ENCODE data around the gene KCNQ1OT1. TPM values are rescaled to one million over a fixed set of nuclear protein-coding genes. Genes with fewer than 3 reads are reported as not detected.

Gene KCNQ1OT1
- total and polyA plus RNA-seq, 4 donors = 0.08 to 5.4 (median 1.2) TPM

DNA sequence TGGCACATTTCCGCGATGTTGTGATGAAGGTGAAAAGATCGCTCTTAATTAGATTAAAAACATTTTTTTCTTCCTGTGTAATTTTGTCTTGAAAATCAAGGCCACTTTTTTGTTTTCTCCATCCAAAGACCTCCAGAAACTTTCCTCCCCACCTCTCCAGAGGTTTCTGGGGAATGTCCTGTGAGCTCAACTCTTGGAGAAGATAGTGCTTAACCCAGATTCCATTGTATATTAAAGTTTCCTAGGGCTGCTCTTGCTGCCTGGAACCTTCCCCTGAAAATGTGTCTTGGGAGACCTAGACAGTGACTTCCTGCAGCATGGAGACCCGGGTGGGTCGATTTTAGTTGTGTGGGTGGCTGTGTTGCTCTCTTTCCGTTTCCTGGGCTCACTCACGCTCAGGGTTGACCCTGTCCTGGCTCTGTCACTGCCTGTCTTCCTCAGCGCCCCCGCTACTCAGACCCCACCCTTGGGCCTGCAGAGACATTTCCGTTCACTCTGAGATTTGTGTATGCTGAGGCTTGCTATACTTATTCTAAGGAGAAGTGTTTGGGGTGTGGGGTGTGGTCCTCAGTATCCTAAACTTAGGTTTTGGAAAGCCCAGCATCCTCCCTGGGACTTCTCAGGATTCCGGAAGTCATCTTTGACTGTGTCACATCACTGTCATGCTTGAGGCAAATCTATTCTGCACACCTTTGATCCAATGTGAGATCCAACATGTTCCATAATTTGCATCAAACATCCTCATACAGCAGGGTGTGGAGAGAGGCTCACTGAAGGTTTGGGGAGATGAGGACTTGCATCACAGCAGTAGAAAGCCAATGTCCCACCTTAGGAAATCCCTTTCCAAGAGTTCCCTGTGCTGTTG lies 47.2 kb downstream of the KCNQ1OT1 start:
- Histone ChIP-seq H3K4me1 (ENCODE audit: control insufficient read depth in 1 of 2, insufficient read depth in 2 of 2, low read length in 2 of 2) (no peaks in the 10 kb centered on the region), H3K27me3 (ENCODE audit: control insufficient read depth in 1 of 2, insufficient read depth in 2 of 2, low read length in 1 of 2) (no peaks in the 10 kb centered on the region), H3K9me3 (ENCODE audit: control insufficient read depth, low read length) (peaks cover 31% of the 10 kb centered on the region), H3K36me3 (ENCODE audit: control insufficient read depth in 1 of 2, insufficient read depth in 2 of 2, low read length in 1 of 2) (no peaks in the 10 kb centered on the region), H3K27ac (ENCODE audit: low read depth in 1 of 2, low read length in 2 of 2) (no peak overlapping the region), H3K4me3 (ENCODE audit: low read length in 2 of 2) (no peak overlapping the region)
- WGBS, 2 donors = 85 to 89% methylated on average over 11 of the region's 11 CpGs
- DNase-seq (no peak), ATAC-seq (ENCODE audit: low FRiP score) (no peak)
- intact Hi-C loops (cut with DNase I) = no loop called here

DNA sequence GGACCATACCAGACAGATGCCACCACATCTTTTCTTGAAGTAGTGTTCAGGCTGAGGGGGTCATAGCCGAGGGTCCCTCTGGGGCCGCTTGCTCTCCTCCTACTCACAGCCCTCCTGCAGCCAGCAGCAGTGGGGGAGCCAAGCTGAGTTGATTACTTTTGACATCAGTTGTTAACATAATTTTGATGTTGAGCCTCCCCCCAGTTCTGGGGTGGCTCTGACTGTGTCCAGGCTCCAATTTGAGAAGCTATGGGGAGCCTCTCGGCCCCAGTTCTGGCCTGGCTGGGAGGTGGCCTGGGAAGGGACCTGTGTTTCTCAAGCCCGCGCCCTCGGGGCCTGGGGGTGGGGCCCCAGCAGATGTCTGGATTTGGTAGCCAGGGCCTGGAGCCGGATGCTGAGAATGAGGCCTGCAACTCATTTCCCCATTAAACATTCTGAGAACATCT lies 47.9 kb downstream of the KCNQ1OT1 start:
- 91 to 95% methylated on average over 7 of the region's 7 CpGs for WGBS, 2 donors
- Histone ChIP-seq H3K4me1 (ENCODE audit: control insufficient read depth in 1 of 2, insufficient read depth in 2 of 2, low read length in 2 of 2) (no peaks in the 10 kb centered on the region), H3K9me3 (ENCODE audit: control insufficient read depth, low read length) (peaks cover 30% of the 10 kb centered on the region), H3K27me3 (ENCODE audit: control insufficient read depth in 1 of 2, insufficient read depth in 2 of 2, low read length in 1 of 2) (no peaks in the 10 kb centered on the region), H3K27ac (ENCODE audit: low read depth in 1 of 2, low read length in 2 of 2) (no peak overlapping the region), H3K4me3 (ENCODE audit: low read length in 2 of 2) (no peak overlapping the region), H3K36me3 (ENCODE audit: control insufficient read depth in 1 of 2, insufficient read depth in 2 of 2, low read length in 1 of 2) (no peaks in the 10 kb centered on the region)
- intact Hi-C loops (cut with DNase I) = no loop called here
- ATAC-seq (ENCODE audit: low FRiP score) (no peak), DNase-seq (no peak)

DNA sequence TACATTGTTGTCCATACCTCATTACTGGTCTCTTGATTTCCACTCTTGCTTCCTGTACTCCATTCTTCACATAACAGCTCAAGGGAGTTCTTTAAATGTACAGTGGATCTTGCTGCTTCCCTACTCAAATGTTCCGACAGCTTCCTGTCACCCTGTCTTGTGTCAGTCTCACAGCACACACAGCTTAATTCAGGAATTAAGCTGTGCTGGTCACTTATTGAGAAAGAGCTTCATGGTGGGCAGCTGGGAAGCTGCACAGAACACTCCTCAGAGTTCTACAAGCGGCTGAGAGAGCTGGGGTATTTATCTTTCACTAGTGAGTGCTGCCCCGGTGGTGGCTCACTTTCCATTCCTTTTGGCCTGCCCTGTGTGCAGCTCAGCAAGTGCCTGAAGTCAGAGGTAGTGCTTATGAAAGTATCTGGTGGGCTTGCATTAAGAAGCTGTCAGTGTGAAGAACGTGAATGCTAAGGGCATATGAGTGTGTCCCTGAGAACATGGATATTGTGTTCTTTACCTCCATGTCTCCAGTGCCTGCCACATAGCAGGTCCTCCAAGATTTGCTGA lies 48.7 kb downstream of the KCNQ1OT1 start:
- peaks cover 27% of the 10 kb centered on the region for H3K9me3 ChIP-seq (ENCODE audit: control insufficient read depth, low read length)
- ATAC-seq (ENCODE audit: low FRiP score) = no peak
- DNase-seq = no peak
- H3K4me3 ChIP-seq (ENCODE audit: low read length in 2 of 2) = no peak overlapping the region
- no peaks in the 10 kb centered on the region for H3K27me3 ChIP-seq (ENCODE audit: control insufficient read depth in 1 of 2, insufficient read depth in 2 of 2, low read length in 1 of 2)
- no peak overlapping the region for H3K27ac ChIP-seq (ENCODE audit: low read depth in 1 of 2, low read length in 2 of 2)
- no peaks in the 10 kb centered on the region for H3K36me3 ChIP-seq (ENCODE audit: control insufficient read depth in 1 of 2, insufficient read depth in 2 of 2, low read length in 1 of 2)
- no peaks in the 10 kb centered on the region for H3K4me1 ChIP-seq (ENCODE audit: control insufficient read depth in 1 of 2, insufficient read depth in 2 of 2, low read length in 2 of 2)
- intact Hi-C loops (cut with DNase I) = no loop called here
- WGBS, 2 donors = 88 to 91% methylated on average over 4 of the region's 4 CpGs

DNA sequence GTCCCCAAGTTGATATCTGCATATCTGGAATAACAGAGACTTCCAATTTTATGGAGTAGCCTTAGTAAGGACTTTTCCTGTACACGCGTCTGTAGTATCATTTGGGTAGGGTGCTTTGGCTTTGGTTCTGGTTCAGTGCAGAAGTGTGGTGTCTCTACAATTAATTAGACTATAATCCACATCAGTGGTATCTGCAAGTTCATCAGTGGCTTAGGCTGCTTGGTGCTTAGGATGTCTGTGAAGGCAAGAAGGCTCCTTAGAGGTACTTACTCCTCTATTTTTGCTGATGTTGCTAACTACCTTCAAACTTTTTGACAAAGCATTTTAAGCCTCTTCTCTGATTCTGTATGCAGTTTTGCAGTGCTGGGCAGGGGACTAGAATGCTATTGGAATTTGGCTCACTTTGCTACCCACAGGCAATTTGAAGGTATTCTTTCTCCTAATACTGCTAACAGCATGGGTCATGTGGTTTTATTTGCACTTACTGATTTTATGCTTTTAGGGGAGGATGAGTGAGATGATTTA lies 49.4 kb downstream of the KCNQ1OT1 start:
- Histone ChIP-seq H3K9me3 (ENCODE audit: control insufficient read depth, low read length) (peaks cover 31% of the 10 kb centered on the region), H3K4me3 (ENCODE audit: low read length in 2 of 2) (no peak overlapping the region), H3K27me3 (ENCODE audit: control insufficient read depth in 1 of 2, insufficient read depth in 2 of 2, low read length in 1 of 2) (no peaks in the 10 kb centered on the region), H3K27ac (ENCODE audit: low read depth in 1 of 2, low read length in 2 of 2) (no peak overlapping the region), H3K36me3 (ENCODE audit: control insufficient read depth in 1 of 2, insufficient read depth in 2 of 2, low read length in 1 of 2) (no peaks in the 10 kb centered on the region), H3K4me1 (ENCODE audit: control insufficient read depth in 1 of 2, insufficient read depth in 2 of 2, low read length in 2 of 2) (no peaks in the 10 kb centered on the region)
- 97 to 99% methylated on average over 2 of the region's 2 CpGs for WGBS, 2 donors
- DNase-seq = no peak
- no peak for ATAC-seq (ENCODE audit: low FRiP score)
- intact Hi-C loops (cut with DNase I) = no loop called here

DNA sequence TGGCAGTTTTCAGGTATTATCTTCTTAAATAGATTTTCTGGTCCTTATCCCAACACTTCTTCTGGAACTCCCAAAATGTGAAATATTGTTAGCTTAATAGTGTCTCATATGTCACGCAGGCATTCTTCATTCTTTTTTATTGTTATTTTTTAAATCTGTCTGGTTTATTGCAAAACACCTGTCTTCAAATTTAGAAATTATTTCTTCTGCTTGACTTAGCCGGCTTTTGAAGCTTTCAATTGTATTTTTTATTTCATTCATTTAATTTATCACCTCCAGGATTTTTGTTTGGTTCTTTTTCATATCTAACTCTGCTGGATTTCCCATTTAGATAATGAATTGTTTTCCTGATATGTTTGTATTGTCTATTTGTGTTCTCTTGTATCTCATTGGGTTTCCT lies 49.9 kb downstream of the KCNQ1OT1 start:
- Histone ChIP-seq H3K4me1 (ENCODE audit: control insufficient read depth in 1 of 2, insufficient read depth in 2 of 2, low read length in 2 of 2) (no peaks in the 10 kb centered on the region), H3K9me3 (ENCODE audit: control insufficient read depth, low read length) (peaks cover 31% of the 10 kb centered on the region), H3K27me3 (ENCODE audit: control insufficient read depth in 1 of 2, insufficient read depth in 2 of 2, low read length in 1 of 2) (no peaks in the 10 kb centered on the region), H3K4me3 (ENCODE audit: low read length in 2 of 2) (no peak overlapping the region), H3K27ac (ENCODE audit: low read depth in 1 of 2, low read length in 2 of 2) (no peak overlapping the region), H3K36me3 (ENCODE audit: control insufficient read depth in 1 of 2, insufficient read depth in 2 of 2, low read length in 1 of 2) (no peaks in the 10 kb centered on the region)
- intact Hi-C loops (cut with DNase I) = no loop called here
- 95 to 99% methylated on average over 2 of the region's 2 CpGs for whole genome bisulfite sequencing, 2 donors
- no peak for DNase-seq
- no peak for ATAC-seq (ENCODE audit: low FRiP score)

DNA sequence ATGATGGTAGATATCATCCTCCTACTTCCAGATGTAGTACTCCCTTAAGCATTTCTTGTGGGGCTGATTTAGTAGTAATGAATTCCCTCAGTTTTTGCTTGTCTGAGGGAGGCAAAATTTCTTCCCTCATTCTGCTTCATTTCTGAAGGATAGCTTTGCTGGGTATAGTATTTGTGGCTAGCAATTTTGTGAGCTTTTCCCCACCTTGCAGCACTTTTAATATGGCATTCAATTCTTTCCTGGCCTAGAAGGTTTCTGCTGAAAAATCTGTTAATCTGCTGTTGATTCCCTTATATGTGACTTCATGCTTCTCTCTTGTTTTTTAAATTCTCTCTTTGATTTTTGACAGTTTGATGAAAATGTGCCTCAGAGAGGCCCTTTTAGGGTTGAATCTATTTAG lies 50.4 kb downstream of the KCNQ1OT1 start:
- Histone ChIP-seq H3K4me1 (ENCODE audit: control insufficient read depth in 1 of 2, insufficient read depth in 2 of 2, low read length in 2 of 2) (no peaks in the 10 kb centered on the region), H3K4me3 (ENCODE audit: low read length in 2 of 2) (no peak overlapping the region), H3K36me3 (ENCODE audit: control insufficient read depth in 1 of 2, insufficient read depth in 2 of 2, low read length in 1 of 2) (no peaks in the 10 kb centered on the region), H3K9me3 (ENCODE audit: control insufficient read depth, low read length) (peaks cover 33% of the 10 kb centered on the region), H3K27me3 (ENCODE audit: control insufficient read depth in 1 of 2, insufficient read depth in 2 of 2, low read length in 1 of 2) (no peaks in the 10 kb centered on the region), H3K27ac (ENCODE audit: low read depth in 1 of 2, low read length in 2 of 2) (no peak overlapping the region)
- DNase-seq (no peak), ATAC-seq (ENCODE audit: low FRiP score) (no peak)
- intact Hi-C loops (cut with DNase I) = no loop called here

DNA sequence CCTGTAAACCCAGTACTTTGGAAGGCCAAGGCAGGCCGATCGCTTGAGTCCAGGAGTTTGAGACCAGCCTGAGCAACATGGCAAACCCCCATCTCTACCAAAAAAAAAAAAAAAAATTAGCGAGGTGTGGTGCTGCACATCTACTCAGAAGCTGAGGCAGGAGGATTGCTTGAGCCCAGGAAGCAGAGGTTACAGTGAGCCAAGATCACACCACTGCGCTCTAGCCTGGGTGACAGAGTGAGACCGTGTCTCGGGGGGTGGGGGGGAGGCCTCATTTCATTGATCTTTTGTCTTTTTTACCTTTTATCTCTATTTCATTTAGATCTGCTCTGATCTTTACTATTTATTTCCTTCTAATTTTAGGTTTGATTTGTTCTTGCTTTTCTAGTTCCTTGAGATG lies 51.8 kb downstream of the KCNQ1OT1 start:
- H3K36me3 ChIP-seq (ENCODE audit: control insufficient read depth in 1 of 2, insufficient read depth in 2 of 2, low read length in 1 of 2) = no peaks in the 10 kb centered on the region
- no peak overlapping the region for H3K27ac ChIP-seq (ENCODE audit: low read depth in 1 of 2, low read length in 2 of 2)
- peaks cover 24% of the 10 kb centered on the region for H3K9me3 ChIP-seq (ENCODE audit: control insufficient read depth, low read length)
- 96 to 97% methylated on average over 6 of the region's 6 CpGs for WGBS, 2 donors
- H3K27me3 ChIP-seq (ENCODE audit: control insufficient read depth in 1 of 2, insufficient read depth in 2 of 2, low read length in 1 of 2) = no peaks in the 10 kb centered on the region
- H3K4me1 ChIP-seq (ENCODE audit: control insufficient read depth in 1 of 2, insufficient read depth in 2 of 2, low read length in 2 of 2) = no peaks in the 10 kb centered on the region
- H3K4me3 ChIP-seq (ENCODE audit: low read length in 2 of 2) = no peak overlapping the region
- intact Hi-C loops (cut with DNase I) = no loop called here
- DNase-seq (no peak), ATAC-seq (ENCODE audit: low FRiP score) (no peak)

DNA sequence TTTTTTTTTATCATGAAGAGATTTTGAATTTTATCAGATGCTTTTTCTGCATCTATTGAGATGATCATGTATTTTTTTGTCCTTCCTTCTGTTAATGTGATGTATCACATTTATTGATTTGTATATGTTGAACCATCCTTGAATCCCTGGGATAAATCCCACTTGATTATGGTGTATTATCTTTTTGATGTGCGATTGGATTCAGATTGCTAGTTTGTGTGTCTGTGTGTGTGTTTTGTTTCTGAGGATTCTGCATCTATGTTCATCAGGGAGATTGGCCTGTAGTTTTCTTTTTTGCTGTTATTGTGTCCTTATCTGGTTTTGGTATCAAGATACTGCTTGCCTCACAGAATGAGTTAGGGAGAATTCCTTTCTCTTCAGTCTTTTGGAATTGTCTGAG lies 52.6 kb downstream of the KCNQ1OT1 start:
- WGBS, 2 donors = 81 to 84% methylated on average over 1 of the region's 1 CpG
- peaks cover 20% of the 10 kb centered on the region for H3K9me3 ChIP-seq (ENCODE audit: control insufficient read depth, low read length)

DNA sequence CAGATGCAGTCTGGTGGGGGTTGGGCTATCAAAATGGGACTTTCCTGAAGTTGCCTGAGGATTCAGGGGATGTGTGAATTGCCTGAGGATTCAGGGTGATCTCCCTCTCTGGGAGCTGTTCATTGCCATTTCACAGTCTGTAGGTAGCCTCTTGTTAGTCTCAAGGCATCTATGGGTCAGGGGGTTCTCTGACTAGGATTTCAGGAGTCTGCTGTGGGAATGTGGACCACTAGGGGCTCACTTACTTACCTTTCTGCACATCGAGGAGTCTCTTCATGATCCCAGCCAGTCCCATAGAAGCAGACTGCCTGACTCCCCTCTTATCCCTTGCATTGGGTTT lies 54.0 kb downstream of the KCNQ1OT1 start:
- no peak overlapping the region for H3K4me3 ChIP-seq (ENCODE audit: low read length in 2 of 2)
- H3K4me1 ChIP-seq (ENCODE audit: control insufficient read depth in 1 of 2, insufficient read depth in 2 of 2, low read length in 2 of 2) = no peaks in the 10 kb centered on the region
- DNase-seq (no peak), ATAC-seq (ENCODE audit: low FRiP score) (no peak)
- no peaks in the 10 kb centered on the region for H3K36me3 ChIP-seq (ENCODE audit: control insufficient read depth in 1 of 2, insufficient read depth in 2 of 2, low read length in 1 of 2)
- peaks cover 14% of the 10 kb centered on the region for H3K9me3 ChIP-seq (ENCODE audit: control insufficient read depth, low read length)
- intact Hi-C loops (cut with DNase I) = no loop called here
- 78 to 90% methylated on average over 1 of the region's 1 CpG for whole genome bisulfite sequencing, 2 donors
- no peaks in the 10 kb centered on the region for H3K27me3 ChIP-seq (ENCODE audit: control insufficient read depth in 1 of 2, insufficient read depth in 2 of 2, low read length in 1 of 2)
- H3K27ac ChIP-seq (ENCODE audit: low read depth in 1 of 2, low read length in 2 of 2) = no peak overlapping the region

More for the DNA sequence above, 52.6 kb downstream of the KCNQ1OT1 start:
- intact Hi-C loops (cut with DNase I) = no loop called here
- Histone ChIP-seq H3K4me1 (ENCODE audit: control insufficient read depth in 1 of 2, insufficient read depth in 2 of 2, low read length in 2 of 2) (no peaks in the 10 kb centered on the region), H3K36me3 (ENCODE audit: control insufficient read depth in 1 of 2, insufficient read depth in 2 of 2, low read length in 1 of 2) (no peaks in the 10 kb centered on the region), H3K4me3 (ENCODE audit: low read length in 2 of 2) (no peak overlapping the region), H3K27ac (ENCODE audit: low read depth in 1 of 2, low read length in 2 of 2) (no peak overlapping the region), H3K27me3 (ENCODE audit: control insufficient read depth in 1 of 2, insufficient read depth in 2 of 2, low read length in 1 of 2) (no peaks in the 10 kb centered on the region)
- DNase-seq (no peak), ATAC-seq (ENCODE audit: low FRiP score) (no peak)

Data from aorta (tissue), 5 donors.